ENCODE data around the gene MAPKAPK2.

DNA sequence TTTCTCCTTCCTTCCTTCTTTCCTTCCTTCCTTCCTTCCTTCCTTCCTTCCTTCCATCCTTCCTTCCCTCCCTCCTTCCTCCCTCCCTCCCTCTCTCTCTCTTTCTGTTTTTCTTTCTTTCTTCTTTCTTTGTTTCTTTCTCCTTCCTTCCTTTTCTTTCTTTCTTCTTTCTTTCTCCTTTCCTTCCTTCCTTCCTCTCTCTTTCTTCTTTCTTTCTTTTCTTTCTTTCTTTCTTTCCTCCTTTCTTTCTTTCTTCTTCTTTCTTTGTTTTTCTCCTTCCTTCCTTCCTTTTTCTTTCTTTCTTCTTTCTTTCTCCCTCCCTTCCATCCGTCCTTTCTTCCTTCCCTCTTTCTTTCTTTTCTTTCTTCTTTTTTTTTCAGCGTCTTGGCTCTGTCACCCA, 67.8 kb downstream of the MAPKAPK2 start:
- no peak for TF ChIP-seq HNRNPK (IDR thresholded peaks at IDR 0.05; ENCODE audit: low read depth, low read length, poor library complexity, severe bottlenecking)
- TF ChIP-seq, protein P1, sequence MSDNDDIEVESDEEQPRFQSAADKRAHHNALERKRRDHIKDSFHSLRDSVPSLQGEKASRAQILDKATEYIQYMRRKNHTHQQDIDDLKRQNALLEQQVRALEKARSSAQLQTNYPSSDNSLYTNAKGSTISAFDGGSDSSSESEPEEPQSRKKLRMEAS (IDR thresholded peaks at IDR 0.05) = no peak
